HG03520 (cell line): ENCODE measurements around the gene OR2AT4.
"Not testable (repeated sequence)": the region's sequence is repeated elsewhere in the genome, so short reads cannot be mapped to it uniquely, and the experiment has no call there.

Experiments used
- ATAC-seq: cut with Tn5 transposase; IDR thresholded peaks from one replicate; pipeline ENCODE4 v1.9.1; 2021; ENCODE audit warnings: mild to moderate bottlenecking, moderate library complexity; ENCODE audit not compliant: unreplicated experiment

The OR2AT4 gene

GRCh38 chr11:75096456-75097172 lies at the start of gene OR2AT4:
Gene OR2AT4 (minus strand): TSS chr11:75096876.
- no peak for ATAC-seq

DNA sequence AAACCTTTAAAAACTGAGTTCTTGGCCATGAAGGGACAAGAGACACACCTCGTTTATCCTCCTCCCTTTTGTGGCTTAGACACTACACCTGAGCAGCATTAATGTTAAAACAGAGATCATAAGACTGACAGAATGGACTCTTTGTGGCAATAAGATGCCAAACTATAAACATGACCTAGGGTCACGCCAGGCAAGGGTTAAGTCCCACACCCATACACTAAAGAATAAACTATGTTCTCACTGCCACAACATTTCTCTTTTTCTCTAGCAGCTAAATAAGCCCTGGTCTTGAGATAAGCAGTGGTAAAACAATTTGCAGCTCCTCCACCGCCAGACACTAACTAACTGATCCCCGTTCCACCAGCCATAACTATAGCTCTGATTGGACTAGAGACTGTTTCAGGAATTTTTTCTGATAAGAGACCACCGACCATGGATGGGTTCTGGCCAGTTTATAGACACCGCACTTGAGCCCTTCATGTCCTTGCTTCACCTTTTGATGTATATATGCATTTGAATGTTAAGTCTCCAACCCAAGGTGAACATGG lies 49.4 kb upstream of the OR2AT4 start:
- ATAC-seq = no peak

DNA sequence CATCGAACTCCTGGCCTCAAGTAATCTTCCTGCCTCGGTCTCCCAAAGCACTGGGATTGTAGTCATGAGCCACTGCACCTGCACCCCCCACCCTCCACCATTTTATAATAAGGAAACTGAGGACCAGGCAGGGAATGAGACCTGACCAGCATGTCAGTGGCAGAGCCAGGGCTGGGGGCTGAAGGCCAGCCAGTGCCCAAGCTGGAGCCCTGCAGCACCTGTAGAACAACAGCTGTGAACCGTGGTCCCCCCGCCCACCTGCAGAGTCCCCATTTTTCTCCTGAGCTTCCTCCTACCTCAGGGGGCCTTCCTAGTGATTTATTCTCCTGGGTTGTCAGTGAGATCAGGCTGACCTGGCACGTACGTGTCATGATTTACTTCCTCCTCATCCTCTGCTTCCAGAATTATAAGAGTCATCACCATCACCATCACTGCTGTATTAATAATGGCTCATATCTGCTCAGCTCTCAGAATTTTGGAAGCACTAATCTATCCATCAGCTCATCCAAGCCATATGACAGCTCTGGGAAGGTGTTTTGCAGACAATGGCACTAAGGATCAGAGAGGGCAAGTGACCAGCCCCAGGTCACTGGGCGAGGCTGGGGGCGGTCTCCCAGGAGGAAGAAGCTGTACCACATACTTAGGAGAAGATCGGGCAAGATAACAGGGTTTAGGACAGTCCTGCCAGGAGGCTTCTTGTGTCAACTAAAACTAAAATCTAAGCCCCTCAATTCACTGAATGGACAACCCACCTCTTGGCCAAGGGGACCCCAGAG lies 48.7 kb upstream of the OR2AT4 start:
- ATAC-seq = no peak

- no peak for ATAC-seq
These were observed 48.0 kb upstream of the OR2AT4 start for GRCh38 chr11:75144716-75145014.

DNA sequence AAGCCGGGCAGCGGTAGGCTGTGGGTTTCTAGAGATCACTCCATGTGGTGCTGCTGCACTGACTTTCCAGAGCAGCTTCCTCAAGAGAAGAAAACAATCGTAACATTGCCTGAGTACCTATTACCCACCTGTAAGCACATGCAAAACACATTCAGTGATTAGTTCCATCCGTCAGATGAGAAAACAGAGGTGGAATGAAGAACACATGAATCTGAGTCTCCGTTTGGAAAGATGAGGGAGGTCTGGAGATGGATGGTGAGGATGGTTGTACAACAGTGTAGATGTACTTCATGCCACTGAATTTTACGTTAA lies 46.7 kb upstream of the OR2AT4 start:
- no peak for ATAC-seq

DNA sequence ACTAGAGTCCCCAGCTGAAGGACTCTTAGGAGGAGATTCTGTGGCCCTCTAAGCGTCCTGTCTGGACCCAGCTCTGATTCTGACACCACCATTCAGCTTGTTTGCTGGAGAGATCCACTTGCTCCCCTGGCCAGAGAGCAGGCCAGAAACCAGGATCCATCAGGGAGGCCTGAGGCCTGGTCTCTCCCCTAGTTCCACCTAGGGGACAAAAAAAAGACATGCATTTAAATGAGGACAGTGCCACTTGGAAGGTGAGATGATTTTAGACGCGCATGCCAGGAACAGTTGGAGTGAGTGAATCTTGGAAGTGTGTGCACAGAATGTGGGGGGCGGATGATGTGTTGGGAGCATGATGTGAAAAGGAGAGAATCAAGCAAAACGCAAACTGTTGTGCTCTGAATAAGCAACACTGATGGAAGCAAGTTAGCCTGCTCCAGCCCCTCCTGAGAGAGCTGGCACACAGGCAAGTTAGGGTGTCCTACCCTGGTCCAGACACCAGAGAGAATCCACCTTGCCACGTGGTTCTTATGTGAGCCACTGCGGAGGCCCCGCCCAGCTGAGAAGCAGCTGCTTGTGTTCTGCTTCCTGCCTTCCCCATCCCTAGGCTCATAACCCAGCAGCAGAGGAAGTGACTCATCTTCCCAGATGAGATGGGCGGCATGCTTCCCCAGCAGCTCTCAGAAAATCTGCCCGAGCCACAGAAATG lies 46.2 kb upstream of the OR2AT4 start:
- ATAC-seq = no peak

- no peak for ATAC-seq
These were observed 44.5 kb upstream of the OR2AT4 start for GRCh38 chr11:75141166-75141565.

DNA sequence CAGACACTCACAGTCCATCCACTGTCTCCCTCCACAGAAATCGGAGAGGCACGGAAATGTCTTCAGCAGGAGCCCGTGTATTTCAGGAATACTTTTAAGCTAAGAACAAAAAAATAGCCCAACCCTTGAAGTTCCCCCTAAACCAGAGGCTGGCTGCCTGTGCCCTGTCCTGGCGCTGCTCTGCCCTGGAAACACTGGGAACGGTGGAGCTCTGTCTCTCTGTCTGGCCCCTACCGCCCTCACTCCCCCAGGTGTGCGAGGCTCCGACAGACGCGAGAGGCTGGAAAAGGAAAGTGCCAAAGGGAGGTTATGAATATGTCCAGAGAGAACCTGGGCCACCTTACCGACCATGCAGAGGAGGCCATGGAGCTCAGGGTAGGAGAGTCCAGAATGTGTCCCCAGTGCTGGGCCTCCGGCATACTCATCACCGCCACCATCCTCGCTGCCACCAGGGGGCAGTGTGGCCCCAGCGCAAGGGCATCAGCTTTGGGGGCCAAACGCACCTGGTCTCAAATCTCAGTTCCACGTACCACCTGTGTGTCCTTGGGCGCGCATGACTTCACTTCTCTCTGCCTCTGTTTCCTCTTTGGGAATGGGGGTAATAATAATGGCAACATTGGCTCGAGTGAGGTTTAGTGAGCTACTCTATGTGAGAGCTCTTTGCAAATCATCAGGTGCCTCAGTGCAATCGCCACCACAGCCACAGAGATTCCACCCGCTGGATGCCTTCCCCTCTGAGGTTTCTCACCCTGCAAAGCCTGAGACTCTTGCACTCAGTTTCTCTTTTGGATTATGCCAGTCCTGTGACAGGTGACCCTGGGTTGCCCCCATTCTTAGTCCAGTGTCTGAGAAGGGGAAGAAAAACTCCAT lies 43.8 kb upstream of the OR2AT4 start:
- ATAC-seq = no peak

DNA sequence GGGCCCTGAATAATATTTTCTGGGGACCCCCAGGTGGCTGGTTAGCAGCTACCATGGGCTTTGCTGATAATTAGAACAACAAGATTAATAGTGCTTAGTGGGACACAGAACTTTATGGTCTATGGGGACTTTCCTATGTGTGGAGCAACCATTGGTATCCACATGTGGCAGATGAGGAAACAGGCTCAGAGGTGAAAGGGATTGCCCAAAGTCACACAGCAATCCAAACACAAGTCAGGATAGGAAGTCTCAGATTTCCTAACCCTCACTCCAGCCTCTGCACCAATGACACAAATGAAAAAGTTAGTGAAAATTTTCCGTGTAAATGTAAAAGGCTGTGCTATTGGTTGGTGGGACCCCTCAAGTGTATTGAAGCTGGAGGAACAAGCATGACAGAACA lies 39.0 kb upstream of the OR2AT4 start:
- no peak for ATAC-seq

GRCh38 chr11:75135021-75135650 lies 38.5 kb upstream of the OR2AT4 start:
- no peak for ATAC-seq

DNA sequence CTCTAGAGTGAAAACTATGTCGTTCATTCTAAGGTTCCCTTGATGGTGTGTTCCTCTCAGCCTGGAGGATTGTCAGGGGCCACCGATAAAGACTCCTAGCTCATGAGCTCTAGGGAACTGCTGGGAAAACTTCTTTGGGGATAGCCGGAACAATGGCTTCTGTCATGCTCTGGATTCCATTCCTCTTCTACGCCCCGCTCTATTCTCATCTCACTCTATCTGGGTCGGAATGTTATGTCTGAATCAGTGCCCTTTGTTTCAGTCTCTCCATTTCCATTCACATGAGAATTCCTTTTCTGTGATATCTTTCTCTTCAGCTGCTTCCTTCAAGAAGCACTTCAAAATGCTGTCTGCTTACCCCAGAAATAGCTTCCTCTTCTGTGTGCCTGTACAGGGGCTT lies 37.3 kb upstream of the OR2AT4 start:
- ATAC-seq = no peak

DNA sequence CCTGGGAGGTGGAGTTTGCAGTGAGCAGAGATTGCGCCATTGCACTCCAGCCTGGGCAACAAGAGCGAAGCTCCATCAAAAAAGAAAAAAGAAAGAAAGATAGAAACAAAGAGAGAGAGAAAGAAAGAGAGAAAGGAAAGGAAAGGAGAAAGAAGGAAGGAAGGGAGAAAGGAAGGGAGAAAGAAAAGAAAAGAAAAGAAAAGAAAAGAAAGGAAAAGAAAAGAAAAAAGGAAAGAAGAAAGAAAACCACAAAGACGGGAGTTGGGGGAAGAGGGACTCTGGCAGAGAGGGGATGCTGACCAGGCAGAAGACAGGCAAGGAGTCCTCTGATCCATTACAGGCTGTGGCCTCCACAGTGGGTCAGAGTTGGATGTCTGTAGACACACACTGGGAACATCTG lies 35.4 kb upstream of the OR2AT4 start:
- no peak for ATAC-seq

- ATAC-seq = no peak
These were observed 29.9 kb upstream of the OR2AT4 start for GRCh38 chr11:75126564-75126963.

- no peak for ATAC-seq
These were observed 21.9 kb upstream of the OR2AT4 start for GRCh38 chr11:75118577-75118976.

DNA sequence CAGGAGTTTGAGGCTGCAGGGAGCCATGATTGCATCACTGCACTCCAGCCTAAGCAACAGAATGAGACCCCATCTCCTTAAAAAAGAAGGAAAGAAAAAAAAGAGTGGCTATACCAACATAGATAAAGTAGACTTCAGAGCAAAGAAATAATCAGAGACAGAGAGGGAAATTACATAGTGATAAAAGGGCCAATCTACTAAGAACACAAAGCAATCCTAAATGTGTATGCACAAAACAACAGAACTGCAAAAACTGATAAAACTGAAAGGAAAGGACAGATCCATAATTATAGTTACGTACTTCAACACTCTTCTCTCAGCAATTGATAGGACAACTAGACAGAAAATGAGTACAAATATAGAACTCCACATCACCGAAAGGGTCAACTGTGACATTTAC lies 17.8 kb upstream of the OR2AT4 start:
- no peak for ATAC-seq

DNA sequence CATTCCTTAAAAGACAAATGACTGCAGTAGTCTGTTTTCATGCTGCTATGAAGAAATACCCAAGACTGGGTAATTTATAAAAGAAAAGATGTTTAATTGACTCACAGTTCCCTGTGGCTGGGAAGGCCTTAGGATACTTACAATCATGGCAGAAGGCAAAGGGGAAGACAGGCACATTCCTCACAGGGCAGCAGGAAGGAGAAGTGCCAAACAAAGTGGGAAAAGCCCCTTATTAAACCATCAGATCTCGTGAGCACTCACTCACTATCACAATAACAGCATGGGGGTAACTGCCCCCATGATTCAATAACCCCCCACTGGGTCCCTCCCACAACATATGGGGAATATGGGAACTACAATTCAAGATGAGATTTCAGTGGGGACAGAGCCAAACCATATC lies 16.4 kb upstream of the OR2AT4 start:
- ATAC-seq = no peak

DNA sequence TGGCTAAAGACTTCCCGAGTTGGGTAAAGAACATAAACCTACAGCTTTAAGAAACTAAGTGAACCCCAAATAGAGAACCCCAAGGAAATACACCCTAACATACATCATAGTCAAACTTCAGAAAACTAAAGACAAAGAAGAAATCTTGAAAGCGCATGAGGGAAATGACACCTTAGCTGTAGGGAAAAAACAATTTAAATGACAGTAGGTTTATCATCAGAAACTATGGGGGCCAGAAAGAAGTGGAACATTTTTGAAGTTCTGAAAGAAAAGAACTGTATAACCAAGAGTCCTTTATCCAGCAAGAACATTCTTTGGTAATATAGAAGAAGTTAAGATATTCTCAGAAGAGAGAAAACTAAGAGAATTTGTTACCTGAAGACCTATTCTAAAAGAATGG lies 15.5 kb upstream of the OR2AT4 start:
- no peak for ATAC-seq

- no peak for ATAC-seq
These were observed 10.5 kb upstream of the OR2AT4 start for GRCh38 chr11:75107187-75107586.

- ATAC-seq = not testable (repeated sequence)
These were observed 9.4 kb upstream of the OR2AT4 start for GRCh38 chr11:75105967-75106681.

- no peak for ATAC-seq
These were observed 8.8 kb upstream of the OR2AT4 start for GRCh38 chr11:75105462-75105925.
